HG02943 (cell line): ENCODE results near the gene PLEKHG5.
"Not testable (repeated sequence)": the region's sequence is repeated elsewhere in the genome, so short reads cannot be mapped to it uniquely, and the experiment has no call there.

ENCODE experiments used
- ATAC-seq: cut with Tn5 transposase; IDR thresholded peaks from one replicate; pipeline ENCODE4 v1.9.1; 2021; ENCODE audit warnings: mild to moderate bottlenecking, low read depth, moderate library complexity; ENCODE audit not compliant: unreplicated experiment

Gene PLEKHG5

GRCh38 chr1:6431645-6432579, 59.6 kb downstream of the PLEKHG5 start:
- not testable (repeated sequence) for ATAC-seq

GRCh38 chr1:6429660-6430411, 61.6 kb downstream of the PLEKHG5 start:
- ATAC-seq, result not testable (repeated sequence)

- not testable (repeated sequence) for ATAC-seq
Observed at GRCh38 chr1:6428453-6428852, 63.0 kb downstream of the PLEKHG5 start.

GRCh38 chr1:6427441-6428390, 63.8 kb downstream of the PLEKHG5 start:
- ATAC-seq, result no peak

- ATAC-seq, result no peak
Observed at GRCh38 chr1:6426972-6427350, 64.5 kb downstream of the PLEKHG5 start.

- ATAC-seq, result no peak
Observed at GRCh38 chr1:6426277-6426971, 65.0 kb downstream of the PLEKHG5 start.

GRCh38 chr1:6425658-6426057, 65.8 kb downstream of the PLEKHG5 start:
- ATAC-seq, result no peak

- no peak for ATAC-seq
Observed at GRCh38 chr1:6424619-6425593, 66.6 kb downstream of the PLEKHG5 start, which contains the start of gene ESPN. Gene ESPN (plus strand): TSS chr1:6424776. CDS start chr1:6424956, 180 bp downstream.

- ATAC-seq, result no peak
Observed at GRCh38 chr1:6424000-6424565, 67.4 kb downstream of the PLEKHG5 start.

GRCh38 chr1:6423321-6423999, 68.0 kb downstream of the PLEKHG5 start:
- ATAC-seq, result no peak

GRCh38 chr1:6421266-6421665, 70.2 kb downstream of the PLEKHG5 start:
- no peak for ATAC-seq

GRCh38 chr1:6420454-6421042, 70.9 kb downstream of the PLEKHG5 start:
- no peak for ATAC-seq

GRCh38 chr1:6419804-6420453, 71.5 kb downstream of the PLEKHG5 start, which contains the start of gene HES2:
Gene HES2 (minus strand): TSS chr1:6419919. CDS start chr1:6419820, 99 bp downstream.
- no peak for ATAC-seq

GRCh38 chr1:6419397-6419803, 72.1 kb downstream of the PLEKHG5 start:
- ATAC-seq, result no peak

GRCh38 chr1:6418668-6419396, 72.6 kb downstream of the PLEKHG5 start:
- no peak for ATAC-seq
